ENCODE measurements around the gene MAP3K20. TPM values are rescaled to one million over a fixed set of nuclear protein-coding genes. Genes with fewer than 3 reads are reported as not detected.
"Not testable (repeated sequence)": the region's sequence is repeated elsewhere in the genome, so short reads cannot be mapped to it uniquely, and the experiment has no call there.

Gene MAP3K20
- total RNA-seq, 2 experiments from 2014 or later: 8.0 to 10.2 TPM

GRCh38 chr2:173037245-173038120 is 38.2 kb upstream of the MAP3K20 start:
- no peak for DNase-seq
- ChIA-PET CTCF (interaction anchor here (0.9 to 2.4 kb wide), 3 partner anchors 8 to 173 kb away, joined by 3 to 10 read pairs (median 3); no protein-coding TSS in a partner anchor), POLR2A (no interaction called here)
- Mint-ChIP-seq H3K4me3 (no peak overlapping the region), H3K27me3 (no peaks in the 10 kb centered on the region), H3K9me3 (no peaks in the 10 kb centered on the region), H3K27ac (no peak overlapping the region), H3K36me3 (ENCODE audit: low read depth) (no peaks in the 10 kb centered on the region), H3K4me1 (ENCODE audit: low read depth) (peaks cover 4% of the 10 kb centered on the region)
- TF ChIP-seq CTCF (IDR thresholded peaks at IDR 0.05): no peak
- no peak for ATAC-seq
- intact Hi-C loops (cut with micrococcal nuclease): no loop called here

GRCh38 chr2:173038257-173038656 is 37.4 kb upstream of the MAP3K20 start:
- H3K27ac Mint-ChIP-seq; POLR2A ChIA-PET; H3K27me3 Mint-ChIP-seq; DNase-seq; ATAC-seq; H3K4me3 Mint-ChIP-seq; H3K4me1 Mint-ChIP-seq (ENCODE audit: low read depth); H3K9me3 Mint-ChIP-seq; intact Hi-C loops (cut with micrococcal nuclease); H3K36me3 Mint-ChIP-seq (ENCODE audit: low read depth): not testable (repeated sequence)
- CTCF ChIA-PET: interaction anchor here (0.9 to 1.4 kb wide), 2 partner anchors 9 to 172 kb away, joined by 3 read pairs; no protein-coding TSS in a partner anchor

- TF ChIP-seq CTCF (IDR thresholded peaks at IDR 0.05): no peak
- Mint-ChIP-seq H3K36me3 (ENCODE audit: low read depth) (no peaks in the 10 kb centered on the region), H3K9me3 (no peaks in the 10 kb centered on the region), H3K4me3 (no peak overlapping the region), H3K4me1 (ENCODE audit: low read depth) (no peaks in the 10 kb centered on the region), H3K27ac (no peak overlapping the region), H3K27me3 (no peaks in the 10 kb centered on the region)
- ChIA-PET CTCF (interaction anchor here (1.3 kb wide), 1 partner anchor 14 kb away, joined by 8 read pairs; no protein-coding TSS in a partner anchor), POLR2A (no interaction called here)
- intact Hi-C loops (cut with micrococcal nuclease): no loop called here
- DNase-seq (no peak), ATAC-seq (no peak)
Observed at GRCh38 chr2:173040729-173041128, 34.9 kb upstream of the MAP3K20 start.

- Mint-ChIP-seq H3K9me3 (no peaks in the 10 kb centered on the region), H3K4me1 (ENCODE audit: low read depth) (peaks cover under 1% of the 10 kb centered on the region), H3K27ac (no peak overlapping the region), H3K27me3 (no peaks in the 10 kb centered on the region), H3K4me3 (no peak overlapping the region), H3K36me3 (ENCODE audit: low read depth) (no peaks in the 10 kb centered on the region)
- DNase-seq (no peak), ATAC-seq (no peak)
- ChIA-PET POLR2A (no interaction called here), CTCF (no interaction called here)
- no peak for TF ChIP-seq CTCF (IDR thresholded peaks at IDR 0.05)
- intact Hi-C loops (cut with micrococcal nuclease): no loop called here
Observed at GRCh38 chr2:173043476-173043875, 32.2 kb upstream of the MAP3K20 start.

GRCh38 chr2:173043897-173044519 is 31.6 kb upstream of the MAP3K20 start:
- Mint-ChIP-seq H3K9me3 (no peaks in the 10 kb centered on the region), H3K27me3 (no peaks in the 10 kb centered on the region), H3K36me3 (ENCODE audit: low read depth) (no peaks in the 10 kb centered on the region), H3K27ac (no peak overlapping the region), H3K4me3 (no peak overlapping the region), H3K4me1 (ENCODE audit: low read depth) (peaks cover 5% of the 10 kb centered on the region)
- ATAC-seq (no peak), DNase-seq (no peak)
- CTCF ChIA-PET: interaction anchor here (1.1 to 1.4 kb wide), 2 partner anchors 10 to 167 kb away, joined by 3 to 7 read pairs; no protein-coding TSS in a partner anchor
- POLR2A ChIA-PET: interaction anchor here (1.0 kb wide), 1 partner anchor 13 kb away, joined by 3 read pairs; no protein-coding TSS in a partner anchor
- intact Hi-C loops (cut with micrococcal nuclease): no loop called here
- no peak for TF ChIP-seq CTCF (IDR thresholded peaks at IDR 0.05)

Data from activated CD8-positive, alpha-beta T cell treated with anti-CD3 and anti-CD28 coated beads for 36 hours (primary cell).